H9 (cell line): Measurements from ENCODE around the gene CEP43. TPM values are rescaled to one million over a fixed set of nuclear protein-coding genes. Genes with fewer than 3 reads are reported as not detected.

Experiments used
- DNase-seq: peaks from one replicate; pipeline ENCODE4 v3.0.0-alpha.2; 2017
- H2AFZ ChIP-seq: one replicate; pipeline ENCODE4 v1.6.1; 2013; ENCODE audit warnings: mild to moderate bottlenecking, low read length, control low read depth, moderate library complexity
- H2AK5ac ChIP-seq: 2 replicates; pipeline ENCODE4 v1.6.1; 2013; ENCODE audit warnings: low read length, control low read depth, mixed read lengths; ENCODE audit not compliant: insufficient read length
- H2BK120ac ChIP-seq: one replicate; pipeline ENCODE4 v1.6.1; 2013; ENCODE audit warnings: low read depth, mild to moderate bottlenecking, low read length, control low read depth, inconsistent platforms; ENCODE audit not compliant: poor library complexity, severe bottlenecking
- H2BK12ac ChIP-seq: 2 replicates; pipeline ENCODE4 v1.6.1; 2013; ENCODE audit warnings: low read length, control low read depth, mixed read lengths, low read depth; ENCODE audit not compliant: insufficient read length
- H2BK15ac ChIP-seq: 2 replicates; pipeline ENCODE4 v1.6.1; 2013; ENCODE audit warnings: low read depth, low read length, control low read depth
- H2BK20ac ChIP-seq: one replicate; pipeline ENCODE4 v1.6.1; 2013; ENCODE audit warnings: low read depth, mild to moderate bottlenecking, low read length, control low read depth, inconsistent platforms; ENCODE audit not compliant: poor library complexity, severe bottlenecking
- H2BK5ac ChIP-seq: 2 replicates; pipeline ENCODE4 v1.6.1; 2013; ENCODE audit warnings: low read length, control low read depth, mixed read lengths; ENCODE audit not compliant: insufficient read length
- H3K14ac ChIP-seq: 2 replicates; pipeline ENCODE4 v1.6.1; 2013; ENCODE audit warnings: low read length, control low read depth; ENCODE audit not compliant: insufficient read depth
- H3K18ac ChIP-seq: 2 replicates; pipeline ENCODE4 v1.6.1; 2013; ENCODE audit warnings: low read depth, mild to moderate bottlenecking, mixed read lengths, low read length, control low read depth; ENCODE audit not compliant: insufficient read length
- H3K23ac ChIP-seq: 2 replicates; pipeline ENCODE4 v1.6.1; 2013; ENCODE audit warnings: low read length, control low read depth, mixed read lengths, low read depth; ENCODE audit not compliant: insufficient read length
- H3K23me2 ChIP-seq: 2 replicates; pipeline ENCODE4 v1.6.1; 2013; ENCODE audit warnings: low read depth, mild to moderate bottlenecking, mixed read lengths, low read length, control low read depth; ENCODE audit not compliant: insufficient read length, poor library complexity, severe bottlenecking
- H3K27ac ChIP-seq: 2 replicates; pipeline ENCODE4 v1.5.1; 2013; ENCODE audit warnings: low read length, control low read depth, mixed read lengths, low read depth; ENCODE audit not compliant: insufficient read length
- H3K27me3 ChIP-seq: 2 replicates; pipeline ENCODE4 v1.6.1; 2013; ENCODE audit warnings: low read length, control low read depth, inconsistent platforms; ENCODE audit not compliant: insufficient read depth
- H3K4ac ChIP-seq: 2 replicates; pipeline ENCODE4 v1.6.1; 2013; ENCODE audit warnings: low read depth, mild to moderate bottlenecking, control low read depth, inconsistent platforms, low read length, moderate library complexity
- H3K4me1 ChIP-seq: 2 replicates; pipeline ENCODE4 v1.6.1; 2013; ENCODE audit warnings: low read length, control low read depth, inconsistent platforms; ENCODE audit not compliant: insufficient read depth
- H3K4me2 ChIP-seq: 2 replicates; pipeline ENCODE4 v1.6.1; 2013; ENCODE audit warnings: low read length, control low read depth, mixed read lengths; ENCODE audit not compliant: insufficient read length, insufficient read depth
- H3K56ac ChIP-seq: 2 replicates; pipeline ENCODE4 v1.6.1; 2013; ENCODE audit warnings: low read depth, mild to moderate bottlenecking, mixed read lengths, low read length, control low read depth; ENCODE audit not compliant: insufficient read length
- H3K79me1 ChIP-seq: 2 replicates; pipeline ENCODE4 v1.6.1; 2013; ENCODE audit warnings: low read depth, mild to moderate bottlenecking, moderate library complexity, low read length, control low read depth, inconsistent platforms; ENCODE audit not compliant: insufficient read depth, poor library complexity, severe bottlenecking
- H3K79me2 ChIP-seq: 2 replicates; pipeline ENCODE4 v1.6.1; 2013; ENCODE audit warnings: low read length, control low read depth, inconsistent platforms; ENCODE audit not compliant: insufficient read depth
- H3K9ac ChIP-seq: 2 replicates; pipeline ENCODE4 v1.6.1; 2013; ENCODE audit warnings: low read length, control low read depth, mixed read lengths; ENCODE audit not compliant: insufficient read length; ENCODE audit errors: extremely low read depth
- H3K9me3 ChIP-seq: one replicate; pipeline ENCODE4 v1.6.1; 2013; ENCODE audit warnings: low read depth, low read length, inconsistent platforms; ENCODE audit not compliant: control insufficient read depth
- H3T11ph ChIP-seq: one replicate; pipeline ENCODE4 v1.6.1; 2013; ENCODE audit warnings: mild to moderate bottlenecking, low read length, control low read depth, inconsistent platforms
- H4K20me1 ChIP-seq: one replicate; pipeline ENCODE4 v1.6.1; 2013; ENCODE audit not compliant: control insufficient read depth, insufficient read length, insufficient read depth
- H4K5ac ChIP-seq: 2 replicates; pipeline ENCODE4 v1.6.1; 2013; ENCODE audit warnings: low read depth, mild to moderate bottlenecking, mixed read lengths, low read length, control low read depth; ENCODE audit not compliant: insufficient read length
- H4K8ac ChIP-seq: replicated peaks from 2 replicates; pipeline ENCODE4 v1.6.1; 2013; ENCODE audit warnings: low read length, control low read depth, mixed read lengths, low read depth; ENCODE audit not compliant: insufficient read length
- H4K91ac ChIP-seq: 2 replicates; pipeline ENCODE4 v1.6.1; 2013; ENCODE audit warnings: low read depth, mild to moderate bottlenecking, moderate library complexity, mixed read lengths, low read length, control low read depth; ENCODE audit not compliant: insufficient read length
- H3K27ac Mint-ChIP-seq, 3 experiments: 2 replicates in 2 of 3; 3 replicates in 1 of 3; pipeline ENCODE4 v1.8.0; 2020 to 2021; ENCODE audit warnings: mixed read lengths in 3 of 3, mild to moderate bottlenecking in 1 of 3, moderate library complexity in 1 of 3
- H3K27me3 Mint-ChIP-seq: 2 replicates; pipeline ENCODE4 v1.8.0; 2021; ENCODE audit warnings: low read depth, mild to moderate bottlenecking, moderate library complexity, mixed read lengths
- H3K36me3 Mint-ChIP-seq, 3 experiments: 2 replicates in 2 of 3; 3 replicates in 1 of 3; pipeline ENCODE4 v1.8.0; 2020 to 2021; ENCODE audit warnings: low read depth in 3 of 3, mixed read lengths in 3 of 3; ENCODE audit not compliant: insufficient read depth in 1 of 3
- H3K4me1 Mint-ChIP-seq, 2 experiments: 2 replicates each; pipeline ENCODE4 v1.8.0; 2020; ENCODE audit warnings: mixed read lengths in 2 of 2
- H3K4me3 Mint-ChIP-seq, 2 experiments: 2 replicates in 1 of 2; 3 replicates in 1 of 2; pipeline ENCODE4 v1.8.0; 2020 to 2021; ENCODE audit warnings: mild to moderate bottlenecking in 2 of 2, mixed read lengths in 2 of 2, moderate library complexity in 1 of 2
- H3K9me3 Mint-ChIP-seq, 2 experiments: 2 replicates in 1 of 2; 3 replicates in 1 of 2; pipeline ENCODE4 v1.8.0; 2020; ENCODE audit warnings: mild to moderate bottlenecking in 2 of 2, mixed read lengths in 2 of 2, moderate library complexity in 1 of 2
- WGBS: extraction: QIAGEN DNeasy Blood & Tissue Kit; methylation state at CpG from one replicate; pipeline ENCODE4 v1.1.7; 2013; ENCODE audit warnings: missing lambda C conversion rate, low lambda C conversion rate, mixed read lengths; ENCODE audit not compliant: insufficient read length; ENCODE audit errors: extremely low coverage; 5-methylcytosine and 5-hydroxymethylcytosine counted together
- total RNA-seq: library from RNA; stranded (reverse); gene quantifications from 2 replicates; pipeline ENCODE4 v1.2.1, GENCODE V29; 2021
- TF ChIP-seq, protein P1 (sequence below): fragments of 200-600 bp; sonication (generic); conservative IDR thresholded peaks from 3 replicates; pipeline ENCODE4 v1.8.0; 2021; ENCODE audit warnings: antibody characterized with exemption, mild to moderate bottlenecking

Gene CEP43
- total RNA-seq, 1 experiment from 2014 or later, result 33.6 TPM

- Histone ChIP-seq H2BK120ac (no peak overlapping the region), H2BK12ac (no peak overlapping the region), H3K27me3 (no peaks in the 10 kb centered on the region), H3K4me2 (no peak overlapping the region), H2BK20ac (no peak overlapping the region), H4K91ac (no peak overlapping the region), H3K56ac (no peak overlapping the region), H2AK5ac (no peak overlapping the region), H4K20me1 (no peaks in the 10 kb centered on the region), H3K18ac (no peak overlapping the region), H2AFZ (no peak overlapping the region), H3K79me1 (no peaks in the 10 kb centered on the region), H2BK5ac (no peak overlapping the region), H4K8ac (no peak overlapping the region), H3T11ph (no peak overlapping the region), H3K9me3 (no peaks in the 10 kb centered on the region), H4K5ac (no peak overlapping the region), H3K14ac (no peak overlapping the region), H3K4me1 (no peaks in the 10 kb centered on the region), H3K79me2 (no peaks in the 10 kb centered on the region), H3K23me2 (no peaks in the 10 kb centered on the region), H3K23ac (no peak overlapping the region), H3K9ac (no peak overlapping the region), H3K27ac (no peak overlapping the region), H2BK15ac (no peak overlapping the region), H3K4ac (no peak overlapping the region)
- Mint-ChIP-seq H3K36me3 (peaks cover 23 to 65% (median 47%) of the 10 kb centered on the region in 3 experiments), H3K4me1 (peaks cover 0 to 1% of the 10 kb centered on the region in 2 experiments; a peak in 1 of 4 replicates), H3K4me3 (no peak overlapping the region), H3K27me3 (peaks cover 34% of the 10 kb centered on the region), H3K27ac (no peak overlapping the region), H3K9me3 (peaks cover 48 to 62% of the 10 kb centered on the region in 2 experiments)
- TF ChIP-seq, protein P1, sequence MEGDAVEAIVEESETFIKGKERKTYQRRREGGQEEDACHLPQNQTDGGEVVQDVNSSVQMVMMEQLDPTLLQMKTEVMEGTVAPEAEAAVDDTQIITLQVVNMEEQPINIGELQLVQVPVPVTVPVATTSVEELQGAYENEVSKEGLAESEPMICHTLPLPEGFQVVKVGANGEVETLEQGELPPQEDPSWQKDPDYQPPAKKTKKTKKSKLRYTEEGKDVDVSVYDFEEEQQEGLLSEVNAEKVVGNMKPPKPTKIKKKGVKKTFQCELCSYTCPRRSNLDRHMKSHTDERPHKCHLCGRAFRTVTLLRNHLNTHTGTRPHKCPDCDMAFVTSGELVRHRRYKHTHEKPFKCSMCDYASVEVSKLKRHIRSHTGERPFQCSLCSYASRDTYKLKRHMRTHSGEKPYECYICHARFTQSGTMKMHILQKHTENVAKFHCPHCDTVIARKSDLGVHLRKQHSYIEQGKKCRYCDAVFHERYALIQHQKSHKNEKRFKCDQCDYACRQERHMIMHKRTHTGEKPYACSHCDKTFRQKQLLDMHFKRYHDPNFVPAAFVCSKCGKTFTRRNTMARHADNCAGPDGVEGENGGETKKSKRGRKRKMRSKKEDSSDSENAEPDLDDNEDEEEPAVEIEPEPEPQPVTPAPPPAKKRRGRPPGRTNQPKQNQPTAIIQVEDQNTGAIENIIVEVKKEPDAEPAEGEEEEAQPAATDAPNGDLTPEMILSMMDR, result no peak
- WGBS, result no CpG with 5 or more reads among the region's 2 CpGs
- no peak for DNase-seq
Observed at GRCh38 chr6:166966268-166966667, 32.9 kb upstream of the CEP43 start.
